GM12872 (cell line): Measurements from ENCODE around the gene OCSTAMP.

Experiments
- CTCF ChIP-seq: IDR thresholded peaks from 3 replicates; pipeline ENCODE4 v1.5.1; 2011; ENCODE audit warnings: low read depth, mild to moderate bottlenecking, low read length, moderate library complexity; ENCODE audit not compliant: insufficient read depth

The OCSTAMP gene

GRCh38 chr20:46557231-46557956 lies 6.9 kb upstream of the OCSTAMP start:
- no peak for TF ChIP-seq CTCF

GRCh38 chr20:46555370-46555956 lies 5.0 kb upstream of the OCSTAMP start:
- no peak for TF ChIP-seq CTCF

GRCh38 chr20:46554828-46555227 lies 4.4 kb upstream of the OCSTAMP start:
- no peak for TF ChIP-seq CTCF

GRCh38 chr20:46553926-46554325 lies 3.5 kb upstream of the OCSTAMP start:
- TF ChIP-seq CTCF = no peak

GRCh38 chr20:46552460-46553420 lies 2.3 kb upstream of the OCSTAMP start:
- no peak for TF ChIP-seq CTCF

- no peak for TF ChIP-seq CTCF
Measured at GRCh38 chr20:46551522-46552381, 1.3 kb upstream of the OCSTAMP start.
